ENCODE data around the gene SPNS2. TPM values are rescaled to one million over a fixed set of nuclear protein-coding genes. Genes with fewer than 3 reads are reported as not detected.

SPNS2 gene
- total and polyA plus RNA-seq, 4 donors, result 4.0 to 9.0 (median 5.2) TPM

DNA sequence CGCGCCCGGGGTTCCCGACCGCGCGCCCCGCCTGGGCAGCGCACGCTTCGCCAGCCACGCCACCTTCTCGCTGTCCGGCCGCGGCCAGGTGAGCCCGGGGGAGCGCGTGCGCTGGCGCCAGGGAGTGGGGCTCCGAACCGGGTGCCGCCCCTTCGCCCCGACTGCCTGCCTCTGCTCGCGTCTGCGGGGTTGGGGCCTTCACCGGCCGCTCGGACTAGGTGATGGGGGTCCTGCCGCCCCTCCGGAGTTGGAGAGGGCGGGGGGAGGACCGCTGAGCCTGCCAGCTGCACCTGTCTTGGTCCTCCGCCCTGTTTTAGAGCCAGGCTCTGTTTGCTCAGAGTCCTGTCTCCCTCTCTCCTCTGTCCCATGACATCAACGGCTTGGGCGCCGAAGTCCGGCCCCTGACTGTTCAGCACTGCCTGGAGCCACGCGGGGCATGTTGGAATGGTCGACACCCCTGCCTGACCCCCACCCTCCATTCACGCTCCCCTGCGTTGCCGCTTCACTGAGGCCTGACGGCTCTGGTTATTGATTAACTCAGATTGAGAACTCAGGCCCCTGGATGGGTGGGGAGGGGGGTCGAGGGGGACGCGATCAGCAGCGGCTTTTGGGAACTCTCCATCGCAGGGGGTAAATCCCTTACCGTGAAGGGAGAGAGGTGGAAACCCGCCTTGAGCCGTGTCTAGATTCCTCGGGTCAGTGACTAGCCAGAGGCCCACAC is 86.4 kb downstream of the SPNS2 start:
- peaks cover 6 to 16% (median 11%) of the 10 kb centered on the region in 4 donors for H3K4me1 ChIP-seq (ENCODE audit: control insufficient read depth in 4 of 4, insufficient read depth in 4 of 4, low read length in 3 of 4)
- WGBS, result 16% methylated on average over 57 of the region's 57 CpGs
- TF ChIP-seq YY1 (IDR thresholded peaks at IDR 0.05) (no peak), JUND (IDR thresholded peaks at IDR 0.05) (no peak), RAD21 (IDR thresholded peaks at IDR 0.05) (no peak), FOXA1 (IDR thresholded peaks at IDR 0.05) (no peak), RXRA (IDR thresholded peaks at IDR 0.05) (no peak), FOXA2 (IDR thresholded peaks at IDR 0.05) (no peak), SP1 (IDR thresholded peaks at IDR 0.05) (no peak), NR2F2 (IDR thresholded peaks at IDR 0.05) (no peak), EGR1 (IDR thresholded peaks at IDR 0.05; ENCODE audit: low read depth in 2 of 2) (no peak), HNF4G (IDR thresholded peaks at IDR 0.05) (no peak)
- TF ChIP-seq, protein P1, sequence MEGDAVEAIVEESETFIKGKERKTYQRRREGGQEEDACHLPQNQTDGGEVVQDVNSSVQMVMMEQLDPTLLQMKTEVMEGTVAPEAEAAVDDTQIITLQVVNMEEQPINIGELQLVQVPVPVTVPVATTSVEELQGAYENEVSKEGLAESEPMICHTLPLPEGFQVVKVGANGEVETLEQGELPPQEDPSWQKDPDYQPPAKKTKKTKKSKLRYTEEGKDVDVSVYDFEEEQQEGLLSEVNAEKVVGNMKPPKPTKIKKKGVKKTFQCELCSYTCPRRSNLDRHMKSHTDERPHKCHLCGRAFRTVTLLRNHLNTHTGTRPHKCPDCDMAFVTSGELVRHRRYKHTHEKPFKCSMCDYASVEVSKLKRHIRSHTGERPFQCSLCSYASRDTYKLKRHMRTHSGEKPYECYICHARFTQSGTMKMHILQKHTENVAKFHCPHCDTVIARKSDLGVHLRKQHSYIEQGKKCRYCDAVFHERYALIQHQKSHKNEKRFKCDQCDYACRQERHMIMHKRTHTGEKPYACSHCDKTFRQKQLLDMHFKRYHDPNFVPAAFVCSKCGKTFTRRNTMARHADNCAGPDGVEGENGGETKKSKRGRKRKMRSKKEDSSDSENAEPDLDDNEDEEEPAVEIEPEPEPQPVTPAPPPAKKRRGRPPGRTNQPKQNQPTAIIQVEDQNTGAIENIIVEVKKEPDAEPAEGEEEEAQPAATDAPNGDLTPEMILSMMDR (IDR thresholded peaks at IDR 0.05; ENCODE audit: low read depth, low read length, missing input control), result no peak
- TF ChIP-seq, protein P2, sequence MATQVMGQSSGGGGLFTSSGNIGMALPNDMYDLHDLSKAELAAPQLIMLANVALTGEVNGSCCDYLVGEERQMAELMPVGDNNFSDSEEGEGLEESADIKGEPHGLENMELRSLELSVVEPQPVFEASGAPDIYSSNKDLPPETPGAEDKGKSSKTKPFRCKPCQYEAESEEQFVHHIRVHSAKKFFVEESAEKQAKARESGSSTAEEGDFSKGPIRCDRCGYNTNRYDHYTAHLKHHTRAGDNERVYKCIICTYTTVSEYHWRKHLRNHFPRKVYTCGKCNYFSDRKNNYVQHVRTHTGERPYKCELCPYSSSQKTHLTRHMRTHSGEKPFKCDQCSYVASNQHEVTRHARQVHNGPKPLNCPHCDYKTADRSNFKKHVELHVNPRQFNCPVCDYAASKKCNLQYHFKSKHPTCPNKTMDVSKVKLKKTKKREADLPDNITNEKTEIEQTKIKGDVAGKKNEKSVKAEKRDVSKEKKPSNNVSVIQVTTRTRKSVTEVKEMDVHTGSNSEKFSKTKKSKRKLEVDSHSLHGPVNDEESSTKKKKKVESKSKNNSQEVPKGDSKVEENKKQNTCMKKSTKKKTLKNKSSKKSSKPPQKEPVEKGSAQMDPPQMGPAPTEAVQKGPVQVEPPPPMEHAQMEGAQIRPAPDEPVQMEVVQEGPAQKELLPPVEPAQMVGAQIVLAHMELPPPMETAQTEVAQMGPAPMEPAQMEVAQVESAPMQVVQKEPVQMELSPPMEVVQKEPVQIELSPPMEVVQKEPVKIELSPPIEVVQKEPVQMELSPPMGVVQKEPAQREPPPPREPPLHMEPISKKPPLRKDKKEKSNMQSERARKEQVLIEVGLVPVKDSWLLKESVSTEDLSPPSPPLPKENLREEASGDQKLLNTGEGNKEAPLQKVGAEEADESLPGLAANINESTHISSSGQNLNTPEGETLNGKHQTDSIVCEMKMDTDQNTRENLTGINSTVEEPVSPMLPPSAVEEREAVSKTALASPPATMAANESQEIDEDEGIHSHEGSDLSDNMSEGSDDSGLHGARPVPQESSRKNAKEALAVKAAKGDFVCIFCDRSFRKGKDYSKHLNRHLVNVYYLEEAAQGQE (IDR thresholded peaks at IDR 0.05), result no peak
- TF ChIP-seq, protein P3, sequence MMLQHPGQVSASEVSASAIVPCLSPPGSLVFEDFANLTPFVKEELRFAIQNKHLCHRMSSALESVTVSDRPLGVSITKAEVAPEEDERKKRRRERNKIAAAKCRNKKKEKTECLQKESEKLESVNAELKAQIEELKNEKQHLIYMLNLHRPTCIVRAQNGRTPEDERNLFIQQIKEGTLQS (IDR thresholded peaks at IDR 0.05), result no peak
- no peaks in the 10 kb centered on the region for H3K9me3 ChIP-seq (ENCODE audit: control insufficient read depth in 4 of 4, low read length in 3 of 4)
- H3K4me3 ChIP-seq (ENCODE audit: low read depth in 1 of 3, low read length in 3 of 3), result peak overlapping the region in 1 of 3 donors; percentile 46
- no peak for DNase-seq (ENCODE audit: low spot score)
- H3K27ac ChIP-seq (ENCODE audit: low read depth in 1 of 2, low read length in 2 of 2), result no peak overlapping the region
- peaks cover 0 to 6% (median 1%) of the 10 kb centered on the region in 4 donors for H3K27me3 ChIP-seq (ENCODE audit: control insufficient read depth in 4 of 4, insufficient read depth in 4 of 4, low read length in 3 of 4)
- no peaks in the 10 kb centered on the region for H3K36me3 ChIP-seq (ENCODE audit: control insufficient read depth in 4 of 4, insufficient read depth in 3 of 4, low read depth in 1 of 4, low read length in 3 of 4)
- H3K9ac ChIP-seq (ENCODE audit: low read depth in 1 of 2, low read length in 2 of 2), result no peak overlapping the region

DNA sequence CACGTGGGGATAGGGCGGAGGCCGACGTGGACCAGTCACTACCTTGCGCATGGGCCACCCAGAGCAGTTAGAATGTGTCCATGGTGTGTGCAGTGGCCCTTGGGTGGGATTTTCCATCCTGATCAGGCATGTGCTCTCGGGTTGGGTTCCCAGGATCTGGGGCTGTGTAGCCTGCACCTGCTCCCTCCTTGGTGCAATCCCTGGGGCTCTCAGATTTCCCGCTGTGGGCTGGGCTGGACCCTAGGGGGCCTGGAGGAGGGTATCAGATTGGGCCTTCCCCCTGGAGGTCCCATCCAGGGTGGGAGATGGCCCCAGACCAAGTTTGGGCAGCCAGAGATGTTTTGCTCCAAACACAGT is 86.9 kb downstream of the SPNS2 start:
- DNase-seq (ENCODE audit: low spot score), result no peak
- 63% methylated on average over 7 of the region's 7 CpGs for WGBS
- H3K9me3 ChIP-seq (ENCODE audit: control insufficient read depth in 4 of 4, low read length in 3 of 4), result no peaks in the 10 kb centered on the region
- no peaks in the 10 kb centered on the region for H3K36me3 ChIP-seq (ENCODE audit: control insufficient read depth in 4 of 4, insufficient read depth in 3 of 4, low read depth in 1 of 4, low read length in 3 of 4)
- peaks cover 0 to 6% (median 1%) of the 10 kb centered on the region in 4 donors for H3K27me3 ChIP-seq (ENCODE audit: control insufficient read depth in 4 of 4, insufficient read depth in 4 of 4, low read length in 3 of 4)
- H3K4me1 ChIP-seq (ENCODE audit: control insufficient read depth in 4 of 4, insufficient read depth in 4 of 4, low read length in 3 of 4), result peaks cover 6 to 16% (median 11%) of the 10 kb centered on the region in 4 donors
- no peak overlapping the region for H3K4me3 ChIP-seq (ENCODE audit: low read depth in 1 of 3, low read length in 3 of 3)
- TF ChIP-seq, protein P4, sequence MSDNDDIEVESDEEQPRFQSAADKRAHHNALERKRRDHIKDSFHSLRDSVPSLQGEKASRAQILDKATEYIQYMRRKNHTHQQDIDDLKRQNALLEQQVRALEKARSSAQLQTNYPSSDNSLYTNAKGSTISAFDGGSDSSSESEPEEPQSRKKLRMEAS (IDR thresholded peaks at IDR 0.05), result no peak
- TF ChIP-seq, protein P5, sequence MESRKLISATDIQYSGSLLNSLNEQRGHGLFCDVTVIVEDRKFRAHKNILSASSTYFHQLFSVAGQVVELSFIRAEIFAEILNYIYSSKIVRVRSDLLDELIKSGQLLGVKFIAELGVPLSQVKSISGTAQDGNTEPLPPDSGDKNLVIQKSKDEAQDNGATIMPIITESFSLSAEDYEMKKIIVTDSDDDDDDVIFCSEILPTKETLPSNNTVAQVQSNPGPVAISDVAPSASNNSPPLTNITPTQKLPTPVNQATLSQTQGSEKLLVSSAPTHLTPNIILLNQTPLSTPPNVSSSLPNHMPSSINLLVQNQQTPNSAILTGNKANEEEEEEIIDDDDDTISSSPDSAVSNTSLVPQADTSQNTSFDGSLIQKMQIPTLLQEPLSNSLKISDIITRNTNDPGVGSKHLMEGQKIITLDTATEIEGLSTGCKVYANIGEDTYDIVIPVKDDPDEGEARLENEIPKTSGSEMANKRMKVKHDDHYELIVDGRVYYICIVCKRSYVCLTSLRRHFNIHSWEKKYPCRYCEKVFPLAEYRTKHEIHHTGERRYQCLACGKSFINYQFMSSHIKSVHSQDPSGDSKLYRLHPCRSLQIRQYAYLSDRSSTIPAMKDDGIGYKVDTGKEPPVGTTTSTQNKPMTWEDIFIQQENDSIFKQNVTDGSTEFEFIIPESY (IDR thresholded peaks at IDR 0.05), result no peak
- TF ChIP-seq HNF4G (IDR thresholded peaks at IDR 0.05), result no peak
- TF ChIP-seq, protein P2 (IDR thresholded peaks at IDR 0.05), result no peak
- no peak for TF ChIP-seq EGR1 (IDR thresholded peaks at IDR 0.05; ENCODE audit: low read depth in 2 of 2)
- TF ChIP-seq RXRA (IDR thresholded peaks at IDR 0.05), result no peak
- no peak for TF ChIP-seq SP1 (IDR thresholded peaks at IDR 0.05)
- TF ChIP-seq, protein P1 (IDR thresholded peaks at IDR 0.05; ENCODE audit: low read depth, low read length, missing input control), result no peak
- no peak overlapping the region for H3K27ac ChIP-seq (ENCODE audit: low read depth in 1 of 2, low read length in 2 of 2)
- no peak overlapping the region for H3K9ac ChIP-seq (ENCODE audit: low read depth in 1 of 2, low read length in 2 of 2)

All from liver (tissue), 9 donors.